Stimulated activated memory B cell treated with anti-CD40 and anti-IgM and Interleukin-4, amounts not matched to agents 10 μg/mL and 1 μg/mL and 100 μg/mL, for 72 hours (primary cell): ENCODE measurements around the gene AFDN.

Experiments used
- ATAC-seq: fragments of 150-1000 bp; cut with Tn5 transposase; 2 replicates; pipeline ENCODE4 v1.10.0; 2021
- H3K27ac Mint-ChIP-seq: one replicate; pipeline ENCODE4 v1.8.0; 2022; ENCODE audit warnings: mild to moderate bottlenecking, mixed read lengths
- H3K27me3 Mint-ChIP-seq: one replicate; pipeline ENCODE4 v1.8.0; 2022; ENCODE audit warnings: mixed read lengths
- H3K36me3 Mint-ChIP-seq: one replicate; pipeline ENCODE4 v1.8.0; 2022; ENCODE audit warnings: mixed read lengths
- H3K4me1 Mint-ChIP-seq: one replicate; pipeline ENCODE4 v1.8.0; 2022; ENCODE audit warnings: mixed read lengths
- H3K4me3 Mint-ChIP-seq: one replicate; pipeline ENCODE4 v1.8.0; 2022; ENCODE audit warnings: mild to moderate bottlenecking, moderate library complexity, mixed read lengths
- H3K9me3 Mint-ChIP-seq: one replicate; pipeline ENCODE4 v1.8.0; 2022; ENCODE audit warnings: mixed read lengths

Gene AFDN

DNA sequence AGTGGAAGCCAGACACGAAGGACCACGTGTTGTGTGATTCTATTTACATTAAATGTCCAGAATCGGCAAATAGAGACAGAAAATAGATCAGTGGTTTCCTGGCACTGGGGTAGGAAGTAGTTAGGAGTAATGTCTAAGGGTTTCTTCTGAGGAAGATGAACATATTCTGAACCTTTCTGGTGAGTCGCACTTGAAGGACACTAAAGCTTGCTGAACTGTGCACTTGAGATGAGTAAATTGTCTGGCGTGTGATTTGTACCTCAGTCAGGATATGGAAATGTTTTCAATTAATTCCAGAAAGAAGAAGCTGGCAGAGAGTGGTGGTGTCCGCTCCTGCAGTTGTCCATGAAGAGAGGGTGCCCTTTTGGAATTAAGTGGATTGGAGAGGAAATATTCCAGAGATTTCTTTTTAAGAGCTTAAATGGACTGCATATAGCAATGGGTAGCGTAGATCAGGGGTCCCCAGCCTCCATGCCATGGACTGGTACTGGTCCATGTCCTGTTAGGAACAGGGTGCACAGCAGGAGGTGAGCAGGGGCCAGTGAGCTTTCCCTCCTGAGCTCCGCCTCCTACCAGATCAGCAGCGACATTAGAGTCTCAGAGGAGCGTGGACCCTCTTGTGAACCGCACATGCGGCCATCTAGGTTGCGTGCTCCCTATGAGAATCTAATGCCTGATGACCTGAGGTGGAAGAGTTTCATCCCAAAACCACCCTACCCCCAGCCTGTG, 158.3 kb downstream of the AFDN start:
- Mint-ChIP-seq H3K4me1 (no peaks in the 10 kb centered on the region), H3K27me3 (peaks cover 2% of the 10 kb centered on the region)
- no peak for ATAC-seq

DNA sequence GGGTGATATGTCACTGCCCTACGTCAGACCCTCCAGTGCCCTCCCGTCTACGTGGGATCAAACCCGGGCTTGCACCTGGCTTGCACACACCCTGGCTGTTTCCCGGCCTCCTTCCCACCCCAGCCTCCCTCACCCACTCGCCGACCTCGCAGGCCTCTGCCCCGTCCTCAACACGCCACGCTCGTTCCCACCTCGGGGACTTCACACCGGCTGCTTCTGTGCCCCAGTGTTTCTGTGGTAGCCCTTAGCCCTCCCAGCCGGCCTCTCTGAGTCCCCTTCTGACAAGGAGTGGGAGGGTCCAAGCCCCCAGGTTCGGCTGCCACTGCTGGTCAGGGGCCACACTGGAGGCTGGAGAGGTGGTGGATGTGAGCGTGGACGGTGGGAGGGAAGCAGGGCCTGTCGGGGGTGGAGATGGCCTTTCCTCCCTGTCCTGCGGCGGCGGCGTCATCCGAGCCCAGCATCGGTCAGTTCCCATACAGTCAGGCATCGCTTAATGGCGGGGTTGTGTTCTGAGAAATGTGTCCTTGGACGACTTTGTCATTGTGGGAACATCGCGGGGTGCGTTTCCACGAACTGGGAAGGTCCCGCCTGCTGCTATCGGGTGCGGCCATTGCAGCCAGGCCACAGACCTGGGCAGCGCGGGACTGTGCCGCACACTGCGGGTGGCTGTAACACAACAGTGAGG, 159.3 kb downstream of the AFDN start:
- peaks cover 7% of the 10 kb centered on the region for H3K9me3 Mint-ChIP-seq
- no peaks in the 10 kb centered on the region for H3K4me1 Mint-ChIP-seq
- H3K4me3 Mint-ChIP-seq, result no peak overlapping the region
- H3K36me3 Mint-ChIP-seq, result no peaks in the 10 kb centered on the region
- H3K27me3 Mint-ChIP-seq, result no peaks in the 10 kb centered on the region
- no peak for ATAC-seq
- H3K27ac Mint-ChIP-seq, result no peak overlapping the region

More for the DNA sequence above, 158.3 kb downstream of the AFDN start:
- H3K9me3 Mint-ChIP-seq, result peaks cover 7% of the 10 kb centered on the region
- no peaks in the 10 kb centered on the region for H3K36me3 Mint-ChIP-seq
- no peak overlapping the region for H3K4me3 Mint-ChIP-seq
- H3K27ac Mint-ChIP-seq, result no peak overlapping the region

DNA sequence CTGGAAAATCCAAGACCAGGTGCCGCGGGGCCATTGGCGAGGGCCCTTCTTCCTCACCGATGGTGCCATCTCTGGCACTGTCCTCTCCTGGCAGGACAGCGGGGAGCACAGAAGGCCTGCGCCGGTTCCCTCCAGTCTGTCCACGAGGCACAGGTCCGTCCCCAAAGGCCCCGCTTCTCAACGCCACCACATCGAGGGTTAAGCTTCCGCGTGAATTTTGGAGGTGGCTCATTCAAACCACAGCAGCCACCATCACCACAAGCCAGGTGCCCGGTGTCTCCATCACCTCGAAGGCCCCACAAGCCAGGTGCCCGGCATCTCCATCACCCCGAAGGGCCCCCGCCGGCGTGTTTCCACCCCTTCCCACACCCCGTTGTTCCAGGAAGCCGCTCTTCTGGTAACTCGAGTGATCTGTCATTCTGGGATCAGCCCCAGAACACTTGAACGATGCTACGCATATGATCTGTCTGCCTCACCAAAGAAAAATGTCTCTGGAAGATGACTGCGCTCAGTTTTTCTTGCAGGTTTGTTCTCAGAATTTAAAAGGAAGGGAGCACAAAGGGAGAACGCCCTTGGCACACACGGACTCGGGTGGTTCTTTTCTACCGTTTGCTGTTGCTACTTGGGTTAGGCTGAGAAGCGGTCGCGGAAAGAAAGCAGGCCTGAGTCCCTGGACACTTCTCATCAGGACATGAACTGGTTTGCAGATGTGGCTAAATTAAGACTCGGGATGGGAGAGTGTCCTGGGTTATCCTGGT, 160.9 kb downstream of the AFDN start:
- Mint-ChIP-seq H3K27ac (no peak overlapping the region), H3K4me1 (no peaks in the 10 kb centered on the region), H3K36me3 (no peaks in the 10 kb centered on the region), H3K4me3 (no peak overlapping the region), H3K27me3 (no peaks in the 10 kb centered on the region), H3K9me3 (peaks cover 7% of the 10 kb centered on the region)
- no peak for ATAC-seq

DNA sequence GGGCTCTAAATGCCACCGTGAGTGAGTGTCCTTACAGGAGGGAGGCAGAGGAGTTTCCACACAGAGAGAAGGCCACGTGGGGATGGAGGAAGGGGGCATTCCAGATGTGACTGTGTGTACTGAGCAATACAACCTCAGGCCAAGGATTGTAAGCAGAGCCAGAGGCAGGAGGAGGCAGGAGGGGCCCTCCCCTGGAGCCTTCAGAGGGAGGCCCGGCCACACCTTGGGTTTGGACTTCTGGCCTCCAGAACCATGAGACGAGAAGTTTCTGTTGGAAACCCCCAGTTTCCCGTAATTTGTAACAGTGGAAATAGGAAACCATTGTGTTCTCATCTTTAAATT, 161.4 kb downstream of the AFDN start:
- Mint-ChIP-seq H3K27ac (no peak overlapping the region), H3K36me3 (no peaks in the 10 kb centered on the region), H3K9me3 (peaks cover 7% of the 10 kb centered on the region)

DNA sequence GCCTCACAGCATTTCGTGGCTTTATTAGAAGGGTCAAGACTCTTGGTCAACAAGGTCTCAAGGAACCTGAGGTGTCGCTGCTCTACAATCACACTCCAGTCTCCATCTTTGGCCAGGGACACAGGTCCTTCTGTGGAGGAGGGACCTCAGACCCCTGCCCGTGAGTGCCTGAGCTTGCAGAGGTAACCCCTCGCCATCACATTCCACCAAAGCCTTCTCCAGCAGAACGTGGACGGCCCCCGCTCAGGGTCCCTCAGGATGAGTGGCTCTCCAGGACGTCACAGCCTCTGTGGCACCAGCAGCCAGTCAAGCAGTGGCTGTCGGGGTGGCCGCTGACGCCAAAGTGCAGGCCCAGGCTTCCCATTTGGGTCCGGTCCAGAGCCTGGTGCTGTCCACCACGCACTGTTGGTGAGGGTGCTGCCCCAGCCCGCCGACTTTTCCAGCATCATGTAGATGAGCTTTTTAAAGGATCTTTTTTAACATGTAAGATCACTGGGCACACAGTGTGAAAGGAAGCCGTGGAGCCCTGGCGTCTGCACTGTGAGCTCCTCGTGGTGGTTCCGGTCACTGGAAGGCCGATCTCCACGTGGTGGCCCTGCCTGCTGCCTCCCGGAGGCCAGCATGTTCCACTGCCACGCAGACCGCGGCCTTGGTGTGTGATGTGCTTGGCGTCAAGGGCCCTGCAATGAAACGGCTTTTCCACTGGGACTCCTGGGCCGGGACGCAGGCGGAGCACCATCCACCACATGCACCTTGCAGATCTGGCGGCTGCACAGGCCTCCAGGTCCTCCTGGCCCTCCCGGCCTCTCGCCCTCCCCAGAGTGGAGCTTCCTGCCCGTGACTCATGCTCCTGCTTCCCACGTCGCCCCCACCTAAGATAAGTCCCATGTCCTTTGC, 162.5 kb downstream of the AFDN start:
- Mint-ChIP-seq H3K4me3 (no peak overlapping the region), H3K4me1 (no peaks in the 10 kb centered on the region), H3K9me3 (peaks cover 2% of the 10 kb centered on the region), H3K27ac (no peak overlapping the region), H3K36me3 (no peaks in the 10 kb centered on the region), H3K27me3 (no peaks in the 10 kb centered on the region)
- no peak for ATAC-seq

More for the DNA sequence above, 161.4 kb downstream of the AFDN start:
- no peak for ATAC-seq
- no peak overlapping the region for H3K4me3 Mint-ChIP-seq
- no peaks in the 10 kb centered on the region for H3K4me1 Mint-ChIP-seq
- H3K27me3 Mint-ChIP-seq, result no peaks in the 10 kb centered on the region

DNA sequence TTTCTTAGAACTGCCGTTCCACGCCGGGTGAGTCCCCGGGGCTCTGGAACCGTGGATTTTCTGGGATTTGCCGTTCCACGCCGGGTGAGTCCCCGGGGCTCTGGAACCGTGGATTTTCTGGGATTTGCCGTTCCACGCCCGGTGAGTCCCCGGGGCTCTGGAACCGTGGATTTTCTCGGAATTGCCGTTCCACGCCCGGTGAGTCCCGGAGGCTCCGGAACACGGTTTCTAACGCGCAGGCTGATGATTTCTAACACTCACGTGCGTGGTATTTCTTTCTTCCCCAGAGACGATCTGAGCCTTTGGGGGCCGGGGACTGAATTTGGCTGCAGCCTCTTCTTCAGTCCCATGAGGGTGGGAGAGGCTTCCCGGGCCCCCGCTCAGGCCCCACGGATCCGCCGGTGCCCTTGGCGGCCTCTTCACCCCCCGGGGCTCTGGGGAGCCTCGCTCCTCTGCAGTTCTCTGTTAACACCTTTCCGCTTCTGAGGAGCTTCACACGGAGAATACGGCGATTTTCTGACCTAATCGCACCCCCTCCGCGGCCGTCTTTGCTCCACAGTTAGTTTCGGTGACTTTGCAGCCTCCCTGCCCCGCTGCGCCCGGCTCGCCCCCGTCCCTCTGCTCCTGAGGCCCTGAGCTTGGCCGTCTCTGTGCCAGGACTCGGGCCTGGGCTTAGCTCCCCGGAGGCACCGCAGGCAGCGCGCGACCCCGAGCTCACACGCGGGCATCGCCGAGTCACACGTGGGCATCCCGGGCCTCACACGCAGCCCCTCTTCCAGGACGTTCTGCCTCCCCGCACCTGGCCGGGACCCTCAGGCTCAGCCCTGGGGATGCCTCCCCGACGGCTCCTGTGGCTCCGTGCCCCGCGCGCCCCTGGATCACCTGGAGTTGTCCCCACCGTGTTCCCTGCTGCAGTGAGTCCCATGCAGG, 163.6 kb downstream of the AFDN start:
- ATAC-seq, result no peak
- no peaks in the 10 kb centered on the region for H3K36me3 Mint-ChIP-seq
- H3K27me3 Mint-ChIP-seq, result no peaks in the 10 kb centered on the region
- H3K4me3 Mint-ChIP-seq, result no peak overlapping the region
- no peaks in the 10 kb centered on the region for H3K4me1 Mint-ChIP-seq
- no peak overlapping the region for H3K27ac Mint-ChIP-seq
- no peaks in the 10 kb centered on the region for H3K9me3 Mint-ChIP-seq

DNA sequence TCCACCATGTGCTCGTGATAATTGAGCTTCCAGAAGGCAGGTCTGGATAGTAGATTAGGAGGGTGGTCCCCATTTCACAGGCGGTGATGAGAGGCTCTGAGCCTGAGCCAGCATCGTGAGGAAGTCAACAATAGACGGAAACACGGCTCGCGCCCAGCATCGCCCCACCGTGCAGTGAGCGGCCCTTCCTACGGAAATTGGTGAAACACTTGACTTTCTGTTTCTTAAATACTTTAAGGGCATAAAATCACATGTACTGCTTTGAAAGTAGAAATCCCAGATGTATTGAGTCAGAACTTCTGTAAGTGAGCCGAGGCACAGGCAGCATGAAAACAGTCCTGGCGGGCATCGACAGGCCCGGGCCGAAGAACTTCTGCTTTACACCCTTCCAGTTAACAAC, 166.5 kb downstream of the AFDN start:
- ATAC-seq, result no peak
- Mint-ChIP-seq H3K9me3 (no peaks in the 10 kb centered on the region), H3K27me3 (peaks cover 22% of the 10 kb centered on the region), H3K27ac (no peak overlapping the region), H3K36me3 (no peaks in the 10 kb centered on the region), H3K4me3 (no peak overlapping the region), H3K4me1 (peaks cover 6% of the 10 kb centered on the region)

DNA sequence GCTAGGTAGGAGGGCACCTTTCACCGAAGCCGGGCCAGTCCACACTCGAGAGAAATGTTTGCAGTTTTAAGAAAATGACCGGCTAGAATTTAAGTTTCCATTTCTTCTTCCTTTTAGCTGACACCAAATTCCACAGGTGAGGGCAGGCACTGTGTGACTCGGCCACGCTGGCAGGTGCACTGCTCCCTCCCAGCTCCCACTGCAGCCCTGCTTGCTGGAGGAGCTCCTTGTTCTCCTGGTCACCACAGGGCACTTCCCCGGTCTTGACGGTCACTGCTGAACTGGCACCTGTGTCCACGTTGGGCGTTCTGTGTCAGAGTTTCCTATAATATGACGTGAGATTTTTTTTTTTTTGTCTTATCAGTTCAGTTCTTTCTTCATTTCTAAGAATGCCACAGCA, 167.1 kb downstream of the AFDN start:
- no peak overlapping the region for H3K27ac Mint-ChIP-seq
- no peaks in the 10 kb centered on the region for H3K36me3 Mint-ChIP-seq
- no peaks in the 10 kb centered on the region for H3K9me3 Mint-ChIP-seq
- H3K4me3 Mint-ChIP-seq, result no peak overlapping the region
- no peak for ATAC-seq
- peaks cover 6% of the 10 kb centered on the region for H3K4me1 Mint-ChIP-seq
- peaks cover 23% of the 10 kb centered on the region for H3K27me3 Mint-ChIP-seq

DNA sequence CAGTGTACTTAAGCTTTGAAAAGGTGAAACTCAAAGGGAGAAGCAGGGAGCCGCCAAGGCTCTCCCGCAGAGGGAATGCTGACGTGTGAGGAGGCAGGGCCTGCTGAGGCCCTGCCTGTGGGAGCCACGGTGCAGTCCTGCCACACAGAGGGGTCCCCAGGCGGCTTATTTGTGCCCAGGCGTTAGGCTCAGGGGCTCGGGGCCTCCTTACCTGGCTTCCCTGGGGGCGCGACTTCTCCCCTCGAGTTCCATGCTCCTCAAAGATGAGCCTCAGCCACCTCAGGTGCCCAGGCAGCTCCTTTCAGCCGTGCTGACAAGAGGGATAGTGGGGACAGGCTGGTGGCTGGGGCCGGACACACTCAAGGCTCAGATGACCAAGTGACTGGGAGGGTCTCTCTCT, 168.6 kb downstream of the AFDN start:
- no peak for ATAC-seq
- Mint-ChIP-seq H3K27ac (no peak overlapping the region), H3K36me3 (no peaks in the 10 kb centered on the region), H3K27me3 (peaks cover 23% of the 10 kb centered on the region), H3K4me3 (no peak overlapping the region), H3K9me3 (no peaks in the 10 kb centered on the region), H3K4me1 (peaks cover 6% of the 10 kb centered on the region)

DNA sequence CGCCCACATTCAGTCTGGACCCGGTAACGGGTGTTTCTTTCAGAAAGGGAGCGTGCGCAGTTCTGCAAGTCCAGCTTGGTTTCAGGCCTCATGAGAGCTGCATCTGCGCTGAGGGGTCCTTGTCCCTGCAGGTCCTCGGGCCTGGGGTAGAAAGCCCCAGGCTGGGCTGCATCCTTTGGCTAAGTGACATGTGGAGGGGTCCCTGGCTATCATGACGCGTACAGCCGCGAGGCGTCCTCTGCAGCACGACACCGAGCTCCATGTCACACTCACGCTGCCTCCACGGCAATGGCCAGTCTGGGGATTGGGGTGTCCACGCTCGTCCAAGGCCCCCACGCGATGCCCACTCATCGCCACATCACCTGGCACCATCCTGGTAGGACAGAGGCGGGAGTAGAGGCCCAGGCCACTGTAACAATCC, 169.0 kb downstream of the AFDN start:
- ATAC-seq, result no peak
- Mint-ChIP-seq H3K4me1 (peaks cover 6% of the 10 kb centered on the region), H3K36me3 (no peaks in the 10 kb centered on the region), H3K4me3 (no peak overlapping the region), H3K27me3 (peaks cover 25% of the 10 kb centered on the region), H3K9me3 (peaks cover 2% of the 10 kb centered on the region), H3K27ac (no peak overlapping the region)

DNA sequence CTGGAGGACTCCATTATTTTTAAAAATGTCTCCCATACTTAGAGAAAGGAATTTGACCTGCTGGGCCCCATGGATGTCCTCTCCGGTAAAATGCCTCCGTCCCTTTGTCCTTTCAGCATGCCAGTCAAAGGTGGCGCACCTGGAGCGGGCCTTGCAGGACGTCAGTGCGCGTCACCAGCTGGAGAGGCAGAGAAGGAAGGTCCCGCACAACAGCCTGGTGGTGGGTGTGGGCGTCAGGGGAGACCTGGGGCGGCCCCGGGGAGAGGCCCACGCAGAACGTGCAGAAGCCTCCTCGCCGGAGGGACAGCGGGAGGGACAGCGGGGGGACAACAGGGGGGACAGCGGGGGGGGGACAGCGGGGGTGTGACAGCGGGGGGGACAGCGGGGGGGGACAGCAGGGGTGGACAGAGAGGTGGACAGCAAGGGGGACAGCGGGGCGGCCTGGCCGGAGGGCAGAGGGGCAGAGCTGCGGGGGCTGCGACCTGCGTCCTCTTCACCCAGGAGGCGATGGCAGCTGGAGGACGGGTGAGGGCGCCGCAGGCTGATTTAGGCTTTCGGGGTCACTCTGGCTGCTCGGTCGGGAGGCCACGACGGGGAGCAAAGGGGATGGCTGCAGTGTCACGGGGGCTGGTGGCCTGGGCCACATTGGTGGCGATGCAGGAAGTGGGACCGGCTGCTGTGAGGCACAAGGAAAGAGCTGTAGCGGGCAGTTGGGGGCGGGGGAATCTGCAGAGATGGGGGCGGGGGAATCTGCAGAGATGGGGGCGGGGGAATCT, 169.9 kb downstream of the AFDN start:
- H3K27ac Mint-ChIP-seq, result no peak overlapping the region

DNA sequence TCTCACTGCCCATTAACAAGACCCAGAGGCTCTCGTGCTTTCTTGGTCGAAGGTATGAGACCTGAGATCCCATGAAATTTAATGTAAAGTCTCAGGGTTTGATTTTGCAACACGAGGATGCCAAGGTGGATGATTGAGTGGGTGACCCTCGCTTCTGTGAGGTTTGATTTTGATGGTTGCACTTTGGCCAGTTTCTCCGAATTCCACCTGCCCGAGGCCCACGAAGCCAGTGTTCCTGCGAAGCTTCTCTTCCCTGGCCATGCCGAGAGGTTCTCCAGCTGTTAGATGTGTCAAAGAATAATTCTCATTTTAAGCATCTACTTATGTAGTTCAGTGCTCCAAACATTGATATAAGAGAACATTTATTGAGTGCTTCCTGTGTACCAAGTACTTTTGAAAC, 170.9 kb downstream of the AFDN start, which contains the start of gene KIF25:
TSS of gene KIF25 (plus strand) at position 30 of the 400 bp plus-strand sequence. CDS start 31,915 bp downstream, outside the sequence.
- Mint-ChIP-seq H3K27ac (no peak within 1 kb of the TSS), H3K4me1 (peaks cover 6% of the 10 kb centered on the region), H3K4me3 (peak within 1 kb of the TSS; percentile 31), H3K9me3 (peaks cover 2% of the 10 kb centered on the region), H3K36me3 (no peaks in the 10 kb centered on the region), H3K27me3 (peaks cover 35% of the 10 kb centered on the region)
- ATAC-seq, result no peak

More for the DNA sequence above, 169.9 kb downstream of the AFDN start:
- Mint-ChIP-seq H3K36me3 (no peaks in the 10 kb centered on the region), H3K4me3 (peak overlapping the region; percentile 31), H3K4me1 (peaks cover 6% of the 10 kb centered on the region), H3K27me3 (peaks cover 34% of the 10 kb centered on the region), H3K9me3 (peaks cover 2% of the 10 kb centered on the region)
- peak; percentile 50 for ATAC-seq

DNA sequence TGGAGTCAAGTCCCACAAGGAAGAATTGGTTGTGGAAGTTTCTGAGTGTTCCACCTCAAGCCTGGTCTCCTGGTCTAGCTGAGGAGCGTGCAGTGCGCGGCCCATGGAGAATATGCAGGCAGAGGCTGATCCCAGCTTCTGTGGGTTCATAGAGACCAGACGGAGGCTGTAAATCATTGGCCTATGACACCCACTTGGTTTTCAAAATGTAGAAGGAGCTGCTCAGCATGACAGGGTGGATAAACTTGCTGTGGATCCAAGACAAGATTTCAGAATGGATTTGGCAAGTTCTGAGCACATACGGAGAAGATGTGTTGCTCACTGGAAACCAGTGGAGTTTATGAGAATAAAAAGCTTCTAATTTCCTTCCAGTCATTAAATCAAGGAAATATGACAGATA, 171.5 kb downstream of the AFDN start:
- H3K27ac Mint-ChIP-seq, result no peak overlapping the region
- H3K9me3 Mint-ChIP-seq, result peaks cover 2% of the 10 kb centered on the region
- H3K4me1 Mint-ChIP-seq, result peaks cover 6% of the 10 kb centered on the region
- no peak overlapping the region for H3K4me3 Mint-ChIP-seq
- no peaks in the 10 kb centered on the region for H3K36me3 Mint-ChIP-seq
- peaks cover 35% of the 10 kb centered on the region for H3K27me3 Mint-ChIP-seq
- no peak for ATAC-seq
